DND-41 (cell line): ENCODE results near the gene STH.

Source experiments
- ATAC-seq: fragments of 200-7000 bp; cut with Tn5 transposase; 3 replicates; pipeline ENCODE4 v1.9.1; 2021; ENCODE audit warnings: low read depth; ENCODE audit not compliant: insufficient read depth
- DNase-seq: peaks from one replicate; pipeline ENCODE4 v3.0.0-alpha.2; 2020
- H2AFZ ChIP-seq: 2 replicates; pipeline ENCODE4 v1.6.0; 2012; ENCODE audit warnings: low read depth, low read length
- H3K27ac ChIP-seq: 2 replicates; pipeline ENCODE4 v1.5.1; 2012; ENCODE audit warnings: low read length, inconsistent platforms
- H3K27me3 ChIP-seq: fragments of 200-600 bp; sonication (generic); 2 replicates; pipeline ENCODE4 v1.6.0; 2012; ENCODE audit warnings: low read length, mild to moderate bottlenecking, inconsistent platforms; ENCODE audit not compliant: insufficient read depth, poor library complexity
- H3K36me3 ChIP-seq: 2 replicates; pipeline ENCODE4 v1.5.1; 2012; ENCODE audit warnings: low read length, inconsistent platforms; ENCODE audit not compliant: insufficient read depth
- H3K4me1 ChIP-seq: 2 replicates; pipeline ENCODE4 v1.5.1; 2012; ENCODE audit warnings: mild to moderate bottlenecking, low read length; ENCODE audit not compliant: insufficient read depth
- H3K4me2 ChIP-seq: 2 replicates; pipeline ENCODE4 v1.6.0; 2012; ENCODE audit warnings: mild to moderate bottlenecking, moderate library complexity, low read length, inconsistent platforms; ENCODE audit not compliant: insufficient read depth
- H3K4me3 ChIP-seq, 2 experiments: fragments of 200-600 bp in 1 of 2; shearing (Covaris generic) in 1 of 2; 2 replicates each; pipeline ENCODE4 v1.5.1; 2012 to 2016; ENCODE audit warnings: inconsistent platforms in 2 of 2, low read length in 2 of 2, mild to moderate bottlenecking in 2 of 2, low read depth in 1 of 2, moderate library complexity in 1 of 2
- H3K79me2 ChIP-seq: 2 replicates; pipeline ENCODE4 v1.6.0; 2012; ENCODE audit warnings: low read length, inconsistent platforms; ENCODE audit not compliant: insufficient read depth
- H3K9ac ChIP-seq: 2 replicates; pipeline ENCODE4 v1.6.0; 2012; ENCODE audit warnings: low read depth, mild to moderate bottlenecking, inconsistent platforms, low read length, moderate library complexity
- H3K9me3 ChIP-seq: 2 replicates; pipeline ENCODE4 v1.5.1; 2012; ENCODE audit warnings: low read length, moderate library complexity, mild to moderate bottlenecking, inconsistent platforms; ENCODE audit not compliant: insufficient read depth, severe bottlenecking
- H4K20me1 ChIP-seq: 2 replicates; pipeline ENCODE4 v1.6.0; 2012; ENCODE audit warnings: low read length; ENCODE audit not compliant: insufficient read depth
- CTCF ChIP-seq: IDR thresholded peaks from 2 replicates; pipeline ENCODE4 v1.5.1; 2012; ENCODE audit warnings: borderline replicate concordance, low read length, moderate library complexity, mild to moderate bottlenecking; ENCODE audit not compliant: poor library complexity, severe bottlenecking; ENCODE audit errors: extremely low read depth
- EZH2 ChIP-seq: IDR thresholded peaks from 3 replicates; pipeline ENCODE4 v1.6.1; 2012; ENCODE audit warnings: borderline replicate concordance, low read depth, mild to moderate bottlenecking, moderate library complexity, low read length, inconsistent platforms; ENCODE audit not compliant: severe bottlenecking

The STH gene

GRCh38 chr17:46044989-46045388, 45.9 kb downstream of the STH start:
- Histone ChIP-seq H3K9ac (no peak overlapping the region), H3K27me3 (no peaks in the 10 kb centered on the region), H3K36me3 (peaks cover 96% of the 10 kb centered on the region), H2AFZ (no peak overlapping the region), H3K9me3 (no peaks in the 10 kb centered on the region), H3K4me1 (no peaks in the 10 kb centered on the region), H3K4me3 (no peak overlapping the region), H3K27ac (no peak overlapping the region), H3K4me2 (no peak overlapping the region), H3K79me2 (peaks cover 24% of the 10 kb centered on the region; the same call in 1 of the 2 replicates), H4K20me1 (peaks cover 7% of the 10 kb centered on the region; the same call in 1 of the 2 replicates)
- TF ChIP-seq EZH2 (no peak), CTCF (no peak)
- ATAC-seq (no peak), DNase-seq (no peak)

GRCh38 chr17:46045639-46046038, 46.6 kb downstream of the STH start:
- H3K9ac ChIP-seq, result no peak overlapping the region
- H3K4me2 ChIP-seq, result no peak overlapping the region
- DNase-seq, result no peak
- H3K4me1 ChIP-seq, result no peaks in the 10 kb centered on the region
- peaks cover 29% of the 10 kb centered on the region; the same call in 1 of the 2 replicates for H3K79me2 ChIP-seq
- TF ChIP-seq EZH2, result no peak
- no peak for TF ChIP-seq CTCF
- H3K36me3 ChIP-seq, result peaks cover 96% of the 10 kb centered on the region
- H2AFZ ChIP-seq, result no peak overlapping the region
- H3K27ac ChIP-seq, result no peak overlapping the region
- no peak for ATAC-seq
- no peaks in the 10 kb centered on the region for H3K27me3 ChIP-seq
- H3K4me3 ChIP-seq, result no peak overlapping the region
- H3K9me3 ChIP-seq, result no peaks in the 10 kb centered on the region
- H4K20me1 ChIP-seq, result peaks cover 10% of the 10 kb centered on the region; the same call in 1 of the 2 replicates

GRCh38 chr17:46046957-46047356, 47.9 kb downstream of the STH start:
- Histone ChIP-seq H3K4me3 (no peak overlapping the region), H3K4me1 (no peaks in the 10 kb centered on the region), H3K79me2 (peaks cover 37% of the 10 kb centered on the region; the same call in 1 of the 2 replicates), H4K20me1 (peaks cover 13% of the 10 kb centered on the region), H3K27ac (no peak overlapping the region), H3K9ac (no peak overlapping the region), H2AFZ (no peak overlapping the region), H3K4me2 (no peak overlapping the region), H3K27me3 (no peaks in the 10 kb centered on the region), H3K36me3 (peaks cover 97% of the 10 kb centered on the region), H3K9me3 (no peaks in the 10 kb centered on the region)
- no peak for TF ChIP-seq EZH2
- no peak for TF ChIP-seq CTCF
- DNase-seq (no peak), ATAC-seq (no peak)

GRCh38 chr17:46047398-46047797, 48.3 kb downstream of the STH start:
- no peak overlapping the region for H3K4me2 ChIP-seq
- H3K9me3 ChIP-seq, result no peaks in the 10 kb centered on the region
- H4K20me1 ChIP-seq, result peaks cover 16% of the 10 kb centered on the region
- DNase-seq, result no peak
- H3K27ac ChIP-seq, result no peak overlapping the region
- no peak overlapping the region for H3K9ac ChIP-seq
- H2AFZ ChIP-seq, result no peak overlapping the region
- H3K4me1 ChIP-seq, result no peaks in the 10 kb centered on the region
- H3K27me3 ChIP-seq, result no peaks in the 10 kb centered on the region
- no peak overlapping the region for H3K4me3 ChIP-seq
- no peak for ATAC-seq
- peaks cover 38% of the 10 kb centered on the region; the same call in 1 of the 2 replicates for H3K79me2 ChIP-seq
- peaks cover 97% of the 10 kb centered on the region for H3K36me3 ChIP-seq
- TF ChIP-seq EZH2, result no peak
- TF ChIP-seq CTCF, result no peak
